Measurements from ENCODE around the gene RASEF. TPM values are rescaled to one million over a fixed set of nuclear protein-coding genes. Genes with fewer than 3 reads are reported as not detected.
"Not testable (repeated sequence)": the region's sequence is repeated elsewhere in the genome, so short reads cannot be mapped to it uniquely, and the experiment has no call there.

Gene RASEF
- total RNA-seq, result not detected

- CTCF ChIA-PET, result interaction anchor here (0.6 kb wide), 1 partner anchor 60 kb away, joined by 5 read pairs; no protein-coding TSS in a partner anchor
- Mint-ChIP-seq H3K27me3 (peaks cover 32% of the 10 kb centered on the region), H3K9me3 (no peaks in the 10 kb centered on the region), H3K36me3 (ENCODE audit: low read depth) (no peaks in the 10 kb centered on the region), H3K4me3 (no peak within 1 kb of the TSS), H3K4me1 (no peaks in the 10 kb centered on the region), H3K27ac (no peak within 1 kb of the TSS)
- POLR2A ChIA-PET, result no interaction called here
- DNase-seq, result no peak
Observed at GRCh38 chr9:83062651-83063527, at the start of gene RASEF. Gene RASEF (minus strand): TSS chr9:83063142. CDS start chr9:83062867, 275 bp downstream.

GRCh38 chr9:83111169-83111568 lies 48.2 kb upstream of the RASEF start:
- DNase-seq, result no peak
- CTCF ChIA-PET, result no interaction called here
- POLR2A ChIA-PET, result no interaction called here

GRCh38 chr9:83109296-83109695 lies 46.4 kb upstream of the RASEF start:
- Mint-ChIP-seq H3K4me3 (no peak overlapping the region), H3K4me1 (no peaks in the 10 kb centered on the region), H3K36me3 (ENCODE audit: low read depth) (no peaks in the 10 kb centered on the region), H3K27ac (no peak overlapping the region), H3K27me3 (no peaks in the 10 kb centered on the region), H3K9me3 (peaks cover 4% of the 10 kb centered on the region)
- POLR2A ChIA-PET, result no interaction called here
- no peak for DNase-seq
- CTCF ChIA-PET, result no interaction called here

More at GRCh38 chr9:83111169-83111568, 48.2 kb upstream of the RASEF start:
- H3K4me3 Mint-ChIP-seq, result no peak overlapping the region
- H3K27me3 Mint-ChIP-seq, result no peaks in the 10 kb centered on the region
- no peaks in the 10 kb centered on the region for H3K4me1 Mint-ChIP-seq
- no peak overlapping the region for H3K27ac Mint-ChIP-seq
- H3K9me3 Mint-ChIP-seq, result peaks cover 9% of the 10 kb centered on the region
- no peaks in the 10 kb centered on the region for H3K36me3 Mint-ChIP-seq (ENCODE audit: low read depth)

GRCh38 chr9:83108208-83108607 lies 45.3 kb upstream of the RASEF start:
- H3K36me3 Mint-ChIP-seq (ENCODE audit: low read depth), result no peaks in the 10 kb centered on the region
- H3K9me3 Mint-ChIP-seq, result no peaks in the 10 kb centered on the region

GRCh38 chr9:83106772-83107171 lies 43.8 kb upstream of the RASEF start:
- no peaks in the 10 kb centered on the region for H3K27me3 Mint-ChIP-seq
- H3K9me3 Mint-ChIP-seq, result no peaks in the 10 kb centered on the region
- DNase-seq, result no peak
- POLR2A ChIA-PET, result no interaction called here
- CTCF ChIA-PET, result no interaction called here
- no peaks in the 10 kb centered on the region for H3K4me1 Mint-ChIP-seq
- no peaks in the 10 kb centered on the region for H3K36me3 Mint-ChIP-seq (ENCODE audit: low read depth)
- H3K27ac Mint-ChIP-seq, result no peak overlapping the region
- no peak overlapping the region for H3K4me3 Mint-ChIP-seq

More at GRCh38 chr9:83108208-83108607, 45.3 kb upstream of the RASEF start:
- ChIA-PET POLR2A (no interaction called here), CTCF (no interaction called here)
- no peaks in the 10 kb centered on the region for H3K27me3 Mint-ChIP-seq
- no peak for DNase-seq
- no peak overlapping the region for H3K27ac Mint-ChIP-seq
- H3K4me1 Mint-ChIP-seq, result no peaks in the 10 kb centered on the region
- H3K4me3 Mint-ChIP-seq, result no peak overlapping the region

- DNase-seq, result no peak
- CTCF ChIA-PET, result no interaction called here
- POLR2A ChIA-PET, result no interaction called here
- H3K27ac Mint-ChIP-seq, result no peak overlapping the region
- H3K27me3 Mint-ChIP-seq, result no peaks in the 10 kb centered on the region
- H3K9me3 Mint-ChIP-seq, result no peaks in the 10 kb centered on the region
- H3K4me1 Mint-ChIP-seq, result no peaks in the 10 kb centered on the region
- no peaks in the 10 kb centered on the region for H3K36me3 Mint-ChIP-seq (ENCODE audit: low read depth)
- H3K4me3 Mint-ChIP-seq, result no peak overlapping the region
Observed at GRCh38 chr9:83106263-83106662, 43.3 kb upstream of the RASEF start.

GRCh38 chr9:83097633-83098032 lies 34.7 kb upstream of the RASEF start:
- no peaks in the 10 kb centered on the region for H3K4me1 Mint-ChIP-seq
- H3K36me3 Mint-ChIP-seq (ENCODE audit: low read depth), result no peaks in the 10 kb centered on the region
- no peaks in the 10 kb centered on the region for H3K27me3 Mint-ChIP-seq
- H3K27ac Mint-ChIP-seq, result no peak overlapping the region
- ChIA-PET CTCF (no interaction called here), POLR2A (no interaction called here)
- H3K9me3 Mint-ChIP-seq, result no peaks in the 10 kb centered on the region
- DNase-seq, result no peak
- no peak overlapping the region for H3K4me3 Mint-ChIP-seq

GRCh38 chr9:83093311-83093710 lies 30.4 kb upstream of the RASEF start:
- CTCF ChIA-PET; DNase-seq; H3K27me3 Mint-ChIP-seq; H3K4me3 Mint-ChIP-seq; H3K9me3 Mint-ChIP-seq; POLR2A ChIA-PET; H3K36me3 Mint-ChIP-seq (ENCODE audit: low read depth); H3K4me1 Mint-ChIP-seq; H3K27ac Mint-ChIP-seq: not testable (repeated sequence)

GRCh38 chr9:83081846-83082245 lies 18.9 kb upstream of the RASEF start:
- POLR2A ChIA-PET, result no interaction called here
- no peak for DNase-seq
- Mint-ChIP-seq H3K9me3 (no peaks in the 10 kb centered on the region), H3K27ac (no peak overlapping the region), H3K4me1 (no peaks in the 10 kb centered on the region), H3K4me3 (no peak overlapping the region), H3K27me3 (no peaks in the 10 kb centered on the region), H3K36me3 (ENCODE audit: low read depth) (no peaks in the 10 kb centered on the region)
- CTCF ChIA-PET, result no interaction called here

- Mint-ChIP-seq H3K4me3 (no peak overlapping the region), H3K36me3 (ENCODE audit: low read depth) (no peaks in the 10 kb centered on the region), H3K27me3 (no peaks in the 10 kb centered on the region), H3K27ac (no peak overlapping the region), H3K9me3 (no peaks in the 10 kb centered on the region), H3K4me1 (no peaks in the 10 kb centered on the region)
- POLR2A ChIA-PET, result no interaction called here
- no peak for DNase-seq
- CTCF ChIA-PET, result no interaction called here
Observed at GRCh38 chr9:83081010-83081409, 18.1 kb upstream of the RASEF start.

GRCh38 chr9:83075932-83076331 lies 13.0 kb upstream of the RASEF start:
- H3K36me3 Mint-ChIP-seq (ENCODE audit: low read depth); H3K4me1 Mint-ChIP-seq; H3K9me3 Mint-ChIP-seq; H3K27ac Mint-ChIP-seq; POLR2A ChIA-PET; H3K4me3 Mint-ChIP-seq; DNase-seq; H3K27me3 Mint-ChIP-seq: not testable (repeated sequence)
- CTCF ChIA-PET, result interaction anchor here (0.6 kb wide), 1 partner anchor 1713 kb away, joined by 3 read pairs; no protein-coding TSS in a partner anchor

GRCh38 chr9:83072498-83072897 lies 9.6 kb upstream of the RASEF start:
- H3K9me3 Mint-ChIP-seq; POLR2A ChIA-PET; CTCF ChIA-PET; H3K36me3 Mint-ChIP-seq (ENCODE audit: low read depth); DNase-seq; H3K4me1 Mint-ChIP-seq; H3K4me3 Mint-ChIP-seq; H3K27ac Mint-ChIP-seq; H3K27me3 Mint-ChIP-seq: not testable (repeated sequence)

GRCh38 chr9:83071626-83072025 lies 8.7 kb upstream of the RASEF start:
- Mint-ChIP-seq H3K36me3 (ENCODE audit: low read depth) (no peaks in the 10 kb centered on the region), H3K4me3 (no peak overlapping the region), H3K9me3 (no peaks in the 10 kb centered on the region), H3K4me1 (no peaks in the 10 kb centered on the region), H3K27ac (no peak overlapping the region), H3K27me3 (peaks cover 2% of the 10 kb centered on the region)
- ChIA-PET CTCF (no interaction called here), POLR2A (no interaction called here)
- no peak for DNase-seq

- Mint-ChIP-seq H3K4me1 (no peaks in the 10 kb centered on the region), H3K9me3 (no peaks in the 10 kb centered on the region), H3K27me3 (peaks cover 2% of the 10 kb centered on the region), H3K27ac (no peak overlapping the region), H3K4me3 (no peak overlapping the region), H3K36me3 (ENCODE audit: low read depth) (no peaks in the 10 kb centered on the region)
- POLR2A ChIA-PET, result no interaction called here
- no peak for DNase-seq
- CTCF ChIA-PET, result no interaction called here
Observed at GRCh38 chr9:83070261-83070660, 7.3 kb upstream of the RASEF start.

All from activated CD4-positive, alpha-beta T cell treated with anti-CD3 and anti-CD28 coated beads, Interleukin-2, amount 10 ng/mL, durations not matched to agents 7 days and 5 days (primary cell).